Kasumi-1 (cell line): Measurements from ENCODE around the gene AHR.
"Not testable (repeated sequence)": the region's sequence is repeated elsewhere in the genome, so short reads cannot be mapped to it uniquely, and the experiment has no call there.

Experiments
- DNase-seq, 2 experiments: peaks; one replicate each; lab custom pipeline; 2025; lab: John Stamatoyannopoulos, UW

The AHR gene

DNA sequence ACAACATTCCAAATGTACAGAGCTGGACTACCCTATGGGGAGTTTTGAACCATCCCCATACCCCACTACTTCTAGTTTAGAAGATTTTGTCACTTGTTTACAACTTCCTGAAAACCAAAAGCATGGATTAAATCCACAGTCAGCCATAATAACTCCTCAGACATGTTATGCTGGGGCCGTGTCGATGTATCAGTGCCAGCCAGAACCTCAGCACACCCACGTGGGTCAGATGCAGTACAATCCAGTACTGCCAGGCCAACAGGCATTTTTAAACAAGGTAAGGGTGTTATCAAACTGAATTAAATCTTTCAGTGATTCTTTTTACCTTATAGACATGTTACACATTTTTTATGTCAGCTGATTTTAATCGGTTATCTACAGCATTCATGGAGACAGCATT, 41.5 kb downstream of the AHR start:
- DNase-seq, result no peak

DNA sequence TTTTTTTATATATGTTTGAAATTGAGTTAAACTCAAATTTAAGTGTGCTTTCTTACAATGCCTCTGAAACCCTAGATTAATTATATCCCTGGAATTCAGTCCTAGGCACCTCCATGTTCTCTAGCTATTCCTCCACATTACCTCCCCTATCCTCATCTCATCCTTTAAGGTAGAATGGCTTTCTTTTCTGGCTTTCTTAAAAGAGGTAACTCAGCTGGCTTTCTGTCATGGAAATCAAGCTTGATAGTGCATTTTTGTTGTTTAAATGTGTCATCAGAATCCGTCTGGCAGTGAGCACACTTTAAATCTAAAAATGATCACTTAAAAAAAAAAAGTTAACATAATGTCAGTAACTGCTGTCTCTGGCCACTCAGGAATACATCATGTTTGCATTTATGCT, 42.2 kb downstream of the AHR start:
- DNase-seq, result no peak

DNA sequence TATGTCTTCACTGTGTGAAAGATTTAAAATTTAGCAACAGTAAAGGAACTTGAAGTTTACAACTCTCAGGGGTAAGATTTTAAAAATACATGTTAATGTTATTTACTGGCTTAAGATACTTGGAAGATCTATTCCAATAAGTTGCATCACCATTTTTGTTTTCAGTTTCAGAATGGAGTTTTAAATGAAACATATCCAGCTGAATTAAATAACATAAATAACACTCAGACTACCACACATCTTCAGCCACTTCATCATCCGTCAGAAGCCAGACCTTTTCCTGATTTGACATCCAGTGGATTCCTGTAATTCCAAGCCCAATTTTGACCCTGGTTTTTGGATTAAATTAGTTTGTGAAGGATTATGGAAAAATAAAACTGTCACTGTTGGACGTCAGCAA, 44.3 kb downstream of the AHR start:
- DNase-seq, result no peak

DNA sequence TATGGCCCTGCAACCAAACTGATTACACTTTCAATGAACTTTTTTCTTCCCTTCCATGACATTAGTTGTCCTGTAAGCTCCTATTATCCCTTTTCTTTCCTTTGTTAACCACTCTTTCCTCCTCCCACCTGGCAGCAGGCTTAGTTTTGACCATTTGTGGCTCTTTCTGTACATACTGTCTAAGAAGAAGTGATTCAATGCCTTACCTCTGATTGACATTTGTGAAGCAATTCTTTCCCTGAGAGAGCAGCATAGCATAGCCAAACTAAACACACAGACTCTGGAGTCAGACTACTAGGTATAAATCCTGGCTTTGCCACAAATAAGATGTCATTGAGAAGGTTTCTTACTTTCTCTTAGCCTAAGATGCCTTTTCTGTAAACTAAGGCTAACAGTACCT, 48.9 kb downstream of the AHR start:
- no peak for DNase-seq

DNA sequence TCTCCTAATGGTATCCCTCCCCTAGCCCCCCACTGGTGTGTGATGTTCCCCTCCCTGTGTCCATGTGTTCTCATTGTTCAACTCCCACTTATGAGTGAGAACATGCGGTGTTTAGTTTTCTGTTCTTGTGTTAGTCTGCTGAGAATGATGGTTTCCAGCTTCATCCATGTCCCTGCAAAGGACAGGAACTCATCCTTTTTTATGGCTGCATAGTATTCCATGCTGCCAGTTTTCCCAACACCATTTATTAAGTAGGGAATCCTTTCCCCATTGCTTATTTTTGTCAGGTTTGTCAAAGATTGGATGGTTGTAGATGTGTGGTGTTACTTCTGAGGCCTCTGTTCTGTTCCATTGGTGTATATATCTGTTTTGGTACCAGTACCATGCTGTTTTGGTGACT, 50.5 kb downstream of the AHR start:
- not testable (repeated sequence) for DNase-seq

DNA sequence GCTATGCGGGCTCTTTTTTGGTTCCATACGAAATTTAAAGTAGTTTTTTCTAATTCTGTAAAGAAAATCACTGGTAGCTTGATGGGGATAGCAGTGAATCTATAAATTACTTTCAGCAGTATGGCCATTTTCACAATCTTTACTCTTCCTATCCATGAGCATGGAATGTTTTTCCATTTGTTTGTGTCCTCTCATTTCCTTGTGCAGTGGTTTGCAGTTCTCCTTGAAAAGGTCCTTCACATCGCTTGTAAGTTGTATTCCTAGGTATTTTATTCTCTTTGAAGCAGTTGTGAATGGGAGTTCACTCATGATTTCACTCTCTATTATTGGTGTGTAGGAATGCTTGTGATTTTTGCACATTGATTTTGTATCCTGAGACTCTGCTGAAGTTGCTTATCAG, 51.9 kb downstream of the AHR start:
- DNase-seq, result not testable (repeated sequence)

DNA sequence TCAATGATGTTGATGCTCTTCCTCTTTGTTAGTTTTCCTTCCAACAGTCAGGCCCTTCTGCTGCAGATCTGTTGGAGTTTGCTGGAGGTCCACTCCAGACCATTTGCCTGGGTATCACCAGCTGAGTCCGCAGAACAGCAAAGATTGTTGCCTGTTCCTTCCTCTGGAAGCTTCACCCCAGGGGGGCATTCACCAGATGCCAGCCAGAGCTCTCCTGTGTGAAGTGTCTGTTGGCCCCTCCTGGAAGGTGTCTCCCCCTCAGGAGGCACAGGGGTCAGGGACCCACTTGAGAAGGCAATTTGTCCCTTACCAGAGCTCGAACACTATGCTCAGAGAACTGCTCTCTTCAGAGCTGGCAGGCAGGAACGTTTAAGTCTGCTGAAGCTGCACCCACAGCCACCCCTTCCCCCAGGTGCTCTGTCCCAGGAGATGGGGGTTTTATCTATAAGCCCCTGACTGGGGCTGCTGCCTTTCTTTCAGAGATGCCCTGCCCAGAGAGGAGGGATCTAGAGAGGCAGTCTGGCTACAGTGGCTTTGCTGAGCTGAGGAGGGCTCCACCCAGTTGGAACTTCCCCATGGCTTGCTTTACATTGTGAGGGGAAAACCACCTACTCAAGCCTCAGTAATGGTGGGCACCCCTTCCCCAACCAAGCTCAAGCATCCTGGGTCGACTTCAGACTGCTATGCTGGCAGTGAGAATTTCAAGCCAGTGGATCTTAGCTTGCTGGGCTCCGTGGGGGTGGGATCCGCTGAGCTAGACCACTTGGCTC, 55.4 kb downstream of the AHR start:
- DNase-seq, result not testable (repeated sequence)

DNA sequence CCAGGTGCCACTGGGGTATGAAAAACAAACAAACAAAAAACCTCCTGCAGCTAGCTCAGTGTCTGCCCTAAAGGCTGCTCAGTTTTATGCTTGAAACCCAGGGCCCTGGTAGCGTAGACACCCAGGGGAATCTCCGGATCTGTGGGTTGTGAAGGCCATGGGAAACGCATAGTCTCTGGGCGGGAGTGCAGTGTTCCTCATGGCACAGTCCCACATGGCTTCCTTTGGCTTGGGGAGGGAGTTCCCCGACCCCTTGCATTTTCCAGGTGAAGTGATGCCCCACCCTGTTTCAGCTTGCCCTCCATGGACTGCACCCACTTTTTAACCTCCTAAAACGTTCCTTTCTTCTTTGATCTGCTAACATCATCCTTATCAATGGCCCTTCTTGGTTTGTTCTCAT, 56.0 kb downstream of the AHR start:
- no peak for DNase-seq

DNA sequence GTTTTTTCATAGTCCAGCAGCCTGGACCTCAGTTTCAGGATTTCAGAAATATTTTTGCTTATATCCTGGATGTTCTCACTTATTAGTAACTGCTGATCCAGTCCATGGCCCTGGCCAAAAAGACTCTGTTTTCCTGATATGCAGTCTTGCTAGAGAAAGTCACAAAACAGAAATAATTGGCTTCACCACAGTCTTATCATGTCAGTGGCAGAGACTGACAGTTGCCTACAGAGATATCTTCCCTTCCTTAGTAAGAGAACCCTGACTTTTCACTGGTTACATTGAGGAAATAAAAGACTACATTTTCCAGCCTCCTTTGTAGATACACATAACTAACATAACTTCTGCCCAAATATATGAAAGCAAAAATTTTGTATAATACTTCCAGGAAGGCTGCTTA, 56.6 kb downstream of the AHR start:
- no peak for DNase-seq

DNA sequence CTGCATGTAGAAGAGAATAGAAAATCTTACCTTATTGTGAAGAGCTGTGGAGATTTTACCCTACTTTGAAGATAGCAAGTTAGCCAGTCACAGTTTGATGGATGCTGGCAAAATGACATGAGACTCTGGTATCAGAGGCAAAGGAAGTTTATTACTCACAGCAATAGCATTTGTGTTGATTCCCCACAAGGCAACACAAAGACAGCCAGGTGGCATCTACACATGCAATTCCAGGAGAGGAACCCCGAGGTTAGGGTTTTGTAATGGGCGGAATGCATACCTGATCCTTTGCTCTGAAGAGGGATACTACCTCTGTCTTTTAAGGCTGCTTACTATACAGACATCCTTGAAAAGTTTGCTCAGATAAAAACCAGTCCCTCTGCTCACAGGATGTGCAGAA, 59.5 kb downstream of the AHR start:
- no peak for DNase-seq

DNA sequence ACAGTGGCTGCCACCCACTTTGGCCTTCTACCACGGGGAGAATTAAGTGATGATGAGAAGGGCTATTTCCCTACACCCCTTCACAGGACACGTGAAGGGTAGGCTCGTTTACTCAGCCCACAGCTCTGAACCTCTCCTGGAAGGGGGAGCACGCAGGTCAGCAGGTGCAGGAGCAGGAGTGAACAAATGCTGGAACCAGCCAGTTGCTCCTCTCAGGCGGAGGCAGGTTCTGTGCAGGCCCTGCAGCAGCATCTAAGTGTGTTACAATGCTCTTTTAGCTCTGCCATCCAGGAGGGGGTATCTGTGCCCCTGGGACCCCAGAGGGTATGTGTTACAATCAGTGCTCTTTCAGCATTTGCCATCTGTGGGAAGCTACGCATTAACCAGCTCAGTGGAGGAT, 61.2 kb downstream of the AHR start:
- no peak for DNase-seq

DNA sequence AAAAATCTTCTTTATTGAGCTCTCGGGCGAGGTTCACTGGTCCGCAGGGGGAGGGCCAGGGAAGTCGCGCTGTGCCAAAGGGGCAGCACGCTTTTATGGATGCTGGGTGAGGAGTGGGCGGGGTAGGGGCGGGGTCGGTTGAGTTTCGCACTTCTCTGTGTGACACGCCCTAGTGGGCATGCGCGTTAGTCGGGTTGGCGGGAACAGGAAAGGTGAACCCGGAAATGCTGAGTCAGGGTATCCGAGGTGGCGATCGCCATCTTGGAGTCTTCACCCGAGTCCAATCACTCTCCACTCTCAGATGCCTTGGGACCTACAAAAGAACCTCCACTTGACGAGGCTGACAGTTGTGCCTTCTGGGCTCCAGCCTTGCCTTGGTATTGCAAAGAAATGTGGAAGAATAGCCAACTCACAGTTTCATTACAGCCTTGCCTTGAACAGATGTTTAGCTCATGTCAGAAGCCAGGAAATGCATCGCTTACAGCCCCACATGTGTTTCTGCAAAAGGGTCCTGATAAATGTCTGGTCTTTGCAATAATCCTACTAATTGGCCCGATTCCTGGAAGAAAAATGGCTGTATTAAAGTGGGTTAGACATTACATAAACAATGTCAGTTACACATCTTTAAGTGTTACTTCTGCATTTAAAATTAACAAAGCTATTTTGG, 64.1 kb downstream of the AHR start:
- DNase-seq, result no peak

DNA sequence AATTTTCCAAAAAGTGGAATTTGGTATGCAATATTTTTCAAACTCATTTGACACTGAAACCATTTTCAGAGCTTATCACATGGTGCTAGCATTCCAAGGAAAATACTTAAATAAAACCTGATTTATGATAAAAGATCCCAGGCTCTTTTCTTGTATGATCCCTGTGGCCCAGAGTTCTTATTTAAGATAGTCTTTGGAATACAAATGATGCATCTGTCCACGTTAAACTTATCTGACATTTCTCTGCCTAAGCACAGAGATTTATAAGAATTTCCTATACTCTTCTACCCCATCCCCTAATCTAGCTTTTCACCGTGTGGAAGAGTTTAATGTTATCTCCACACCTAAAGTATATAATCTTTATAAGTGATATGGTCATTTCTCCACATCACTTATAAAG, 66.2 kb downstream of the AHR start:
- no peak for DNase-seq

DNA sequence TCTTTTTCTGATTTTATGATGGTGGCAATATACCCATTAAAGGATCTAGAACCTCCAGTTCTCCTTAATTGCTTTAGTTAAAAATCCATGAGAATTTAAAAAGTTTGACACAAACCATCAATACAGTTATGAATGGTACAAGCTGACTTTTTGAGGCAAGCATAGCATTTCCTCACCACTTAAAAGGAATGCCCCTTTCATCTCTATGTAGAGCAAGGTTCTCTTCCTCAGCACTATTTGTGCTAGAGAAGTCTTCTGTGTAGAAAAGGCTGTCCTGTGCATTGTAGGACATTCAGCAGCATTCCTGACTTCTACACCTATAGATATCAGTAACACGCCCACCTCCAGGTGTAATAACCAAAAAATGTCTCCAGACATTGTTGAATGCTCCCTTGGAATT, 67.3 kb downstream of the AHR start:
- no peak for DNase-seq

DNA sequence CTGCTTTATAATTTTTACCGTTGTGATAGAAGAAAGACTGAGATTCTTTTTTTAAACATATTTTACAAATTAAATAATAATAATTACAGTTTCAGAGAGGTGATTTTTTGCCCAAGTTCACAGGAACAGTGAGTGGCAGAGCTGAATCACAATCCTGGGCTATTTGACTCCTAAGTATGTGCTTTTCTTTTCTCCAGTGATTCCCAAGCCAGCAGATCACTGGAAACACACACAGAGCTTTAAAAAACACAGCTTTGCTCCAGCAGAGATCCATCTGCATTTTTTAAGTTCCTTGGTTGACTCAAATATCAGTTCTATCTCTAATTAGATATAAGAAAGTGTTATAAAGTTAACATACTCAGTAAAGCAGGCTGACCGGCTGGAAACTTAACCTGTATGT, 69.0 kb downstream of the AHR start:
- no peak for DNase-seq

DNA sequence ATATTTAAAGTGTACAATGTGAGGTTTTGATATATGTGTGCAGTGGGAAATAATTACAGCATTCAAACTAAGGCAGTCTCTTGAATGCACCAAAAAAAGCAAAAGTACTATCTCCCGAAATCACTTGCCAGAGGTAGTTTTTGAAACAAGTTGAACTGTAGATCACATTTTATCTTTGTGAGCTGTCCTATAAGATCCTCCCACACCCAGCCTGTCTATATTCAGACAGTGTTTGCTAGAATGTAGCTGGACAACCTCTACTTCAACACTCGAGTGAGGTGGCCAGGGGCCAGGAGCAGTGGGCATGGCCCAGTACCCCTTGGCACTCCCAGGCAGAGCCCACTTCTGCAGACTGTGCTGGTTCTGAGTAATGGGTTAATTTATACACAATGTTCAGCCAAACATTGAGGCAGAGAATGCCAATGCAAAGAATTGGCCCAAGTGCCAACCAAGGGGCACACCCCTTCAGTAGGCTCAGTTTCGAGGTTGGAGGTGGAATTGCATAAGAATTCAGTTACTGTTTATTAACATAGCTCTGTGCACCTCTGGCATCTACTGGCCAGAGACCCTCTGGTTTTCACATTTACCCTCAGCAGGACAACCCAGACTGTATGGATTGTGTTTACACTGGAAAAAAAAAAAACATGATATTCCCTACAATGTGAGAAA, 70.5 kb downstream of the AHR start:
- DNase-seq, result no peak

DNA sequence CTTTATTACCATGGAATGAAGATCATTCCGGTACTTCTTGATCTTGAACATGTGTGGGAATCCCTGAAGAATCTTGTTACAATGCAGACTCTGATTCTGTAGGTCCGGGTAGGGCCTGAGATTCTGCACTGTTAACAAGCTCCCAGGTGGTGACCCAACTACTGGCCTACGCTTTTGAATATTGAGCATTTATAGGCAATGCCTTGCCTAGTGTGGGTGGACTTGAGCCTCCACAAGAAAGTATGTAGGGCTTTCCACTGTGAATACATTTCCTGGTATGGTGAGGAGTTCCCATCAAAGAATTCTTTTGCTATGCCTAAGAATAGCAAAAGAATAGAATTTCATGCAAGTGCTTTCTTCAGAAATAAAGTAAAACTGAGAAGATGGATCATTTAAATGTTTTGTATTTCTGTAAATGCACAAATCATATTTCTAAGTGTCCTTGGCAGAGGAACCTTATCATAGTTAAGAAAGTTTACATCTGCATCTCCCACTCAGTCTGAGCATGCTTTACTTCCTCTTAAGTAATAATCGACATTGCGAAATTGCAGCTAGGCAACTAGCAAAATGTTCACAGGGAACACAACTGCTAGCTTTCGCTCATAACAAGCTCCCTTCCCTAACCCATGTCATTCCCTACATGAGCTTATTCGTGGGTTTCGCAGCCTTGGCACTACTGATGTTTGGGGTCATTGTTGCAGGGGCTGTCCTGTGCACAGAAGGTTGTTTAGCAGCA, 71.4 kb downstream of the AHR start:
- DNase-seq, result peak; percentile 73 to 85

DNA sequence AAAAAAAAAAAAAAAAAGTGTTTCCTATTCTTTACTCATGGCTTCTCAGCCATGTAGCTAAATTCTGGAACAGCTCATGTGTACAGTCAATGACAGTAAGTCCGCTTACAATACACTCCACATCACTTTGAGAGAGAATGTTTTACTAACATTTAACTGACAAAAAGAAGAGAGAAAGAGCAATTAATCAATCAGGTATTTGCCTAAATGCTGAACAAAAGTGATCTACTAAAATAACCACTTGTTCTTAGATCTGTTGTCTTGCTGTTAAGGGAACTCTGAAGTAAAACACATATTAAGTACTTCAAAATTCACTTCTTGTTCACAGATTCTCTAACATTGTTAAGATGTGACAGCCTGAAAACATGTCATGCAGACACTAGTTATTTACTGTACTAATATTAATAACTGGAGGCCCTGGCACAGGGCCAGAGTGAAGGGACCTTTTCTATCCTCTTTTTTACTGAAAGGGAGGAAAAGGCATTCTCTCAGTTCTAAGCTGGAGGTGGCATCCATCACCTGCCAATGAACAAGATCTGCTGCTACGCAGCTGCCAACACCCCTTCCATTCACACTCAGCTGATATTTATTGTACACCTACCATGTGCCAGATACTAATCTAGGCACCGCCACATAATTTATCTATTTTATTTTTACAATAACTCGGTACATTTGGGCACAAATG, 72.6 kb downstream of the AHR start:
- DNase-seq, result no peak

DNA sequence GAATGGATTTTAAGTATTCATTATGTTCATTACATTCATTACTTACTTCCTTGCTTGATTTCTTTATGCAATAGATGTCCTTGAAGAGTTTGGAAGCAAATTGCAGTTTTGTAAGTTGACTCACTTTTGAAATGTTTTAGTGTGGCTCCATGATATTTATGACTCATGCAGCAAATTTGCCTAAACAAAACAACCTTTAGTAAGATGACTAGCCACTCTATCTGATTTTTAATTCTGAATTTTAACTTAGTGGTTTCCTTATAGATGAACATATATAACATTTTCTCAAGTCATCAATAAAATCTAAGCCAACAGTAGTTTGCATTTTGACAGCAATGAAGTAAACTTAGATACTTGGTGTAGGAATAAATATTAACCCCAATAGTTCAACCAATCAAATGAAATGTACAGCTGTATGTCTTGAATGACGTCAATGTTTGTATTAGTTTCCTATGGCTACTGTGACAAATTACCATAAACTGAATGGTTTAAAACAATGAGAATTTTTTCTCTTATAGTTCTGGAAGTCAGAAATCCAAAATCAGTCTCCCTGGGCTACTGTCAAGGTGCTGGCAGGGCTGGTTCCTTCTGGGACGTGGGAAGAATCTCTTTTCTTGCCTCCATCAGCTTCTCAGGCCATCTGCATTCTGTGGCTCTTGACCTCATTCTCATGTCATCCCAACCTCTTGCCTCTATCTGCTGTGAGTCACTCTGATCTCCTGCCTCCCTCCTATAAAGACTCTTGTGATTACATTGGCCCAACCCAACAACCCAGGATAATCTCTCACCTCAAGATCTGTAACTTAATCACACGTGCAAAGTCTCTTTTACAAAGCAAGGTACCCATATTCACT, 73.4 kb downstream of the AHR start:
- no peak for DNase-seq

DNA sequence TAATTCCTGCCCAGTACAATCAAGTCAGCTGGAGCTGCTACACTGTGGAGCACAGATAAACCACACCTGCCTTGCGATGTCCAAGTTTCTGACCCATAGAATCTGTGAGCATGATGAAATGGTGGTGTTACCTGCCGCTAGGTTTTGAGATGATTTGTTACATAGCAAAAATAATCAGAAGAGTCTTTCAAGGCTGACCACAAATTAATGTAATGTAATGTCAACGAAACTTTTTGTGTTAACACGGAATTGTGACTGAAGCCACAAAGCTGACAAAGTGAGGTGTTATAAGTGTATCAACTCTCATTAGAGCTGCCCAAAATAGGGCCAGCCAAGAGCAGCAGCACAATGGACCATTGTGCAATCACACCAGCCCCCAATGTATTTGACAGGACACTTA, 75.7 kb downstream of the AHR start:
- DNase-seq, result no peak

DNA sequence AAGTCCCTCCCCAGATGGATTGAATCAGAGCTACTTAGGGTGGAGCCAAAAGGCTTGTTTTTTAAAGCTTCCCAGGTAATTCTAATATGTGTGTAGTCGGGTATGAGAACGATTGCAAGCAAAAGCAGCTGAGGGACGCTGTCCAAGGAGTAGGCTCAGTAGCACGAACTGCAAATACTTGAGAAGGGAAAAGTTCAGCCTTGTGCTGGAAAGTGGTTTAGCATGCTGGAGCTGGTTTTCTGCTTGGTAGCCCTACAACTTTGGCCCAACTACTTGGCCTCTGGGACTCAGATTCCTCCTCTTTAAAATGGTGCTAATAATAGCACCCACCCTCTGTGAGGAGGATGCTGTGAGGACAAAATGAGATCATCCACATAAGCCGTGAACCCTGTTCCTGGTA, 76.2 kb downstream of the AHR start:
- no peak for DNase-seq
